Measurements from ENCODE around the gene DRD3.

Gene DRD3

GRCh38 chr3:114080201-114080600 lies 98.7 kb downstream of the DRD3 start:
- TF ChIP-seq CTCF (IDR thresholded peaks at IDR 0.05; ENCODE audit: low read depth, low read length): no peak
- Histone ChIP-seq H3K27me3 (ENCODE audit: insufficient read depth, low read depth, severe bottlenecking) (no peaks in the 10 kb centered on the region), H3K36me3 (peaks cover 88% of the 10 kb centered on the region), H3K27ac (no peak overlapping the region), H3K9me3 (ENCODE audit: severe bottlenecking) (no peaks in the 10 kb centered on the region), H3K4me3 (ENCODE audit: low read depth, low read length) (no peak overlapping the region)
- DNase-seq: no peak

GRCh38 chr3:114079761-114080160 lies 99.1 kb downstream of the DRD3 start:
- H3K27me3 ChIP-seq (ENCODE audit: insufficient read depth, low read depth, severe bottlenecking): no peaks in the 10 kb centered on the region
- H3K36me3 ChIP-seq: peaks cover 88% of the 10 kb centered on the region
- H3K27ac ChIP-seq: no peak overlapping the region

GRCh38 chr3:114078126-114078525 lies 100.7 kb downstream of the DRD3 start:
- TF ChIP-seq CTCF (IDR thresholded peaks at IDR 0.05; ENCODE audit: low read depth, low read length): no peak
- H3K27ac ChIP-seq: no peak overlapping the region
- H3K27me3 ChIP-seq (ENCODE audit: insufficient read depth, low read depth, severe bottlenecking): no peaks in the 10 kb centered on the region
- H3K36me3 ChIP-seq: peaks cover 91% of the 10 kb centered on the region
- no peaks in the 10 kb centered on the region for H3K9me3 ChIP-seq (ENCODE audit: severe bottlenecking)
- DNase-seq: no peak
- no peak overlapping the region for H3K4me3 ChIP-seq (ENCODE audit: low read depth, low read length)

More at GRCh38 chr3:114079761-114080160, 99.1 kb downstream of the DRD3 start:
- H3K9me3 ChIP-seq (ENCODE audit: severe bottlenecking): no peaks in the 10 kb centered on the region
- no peak for TF ChIP-seq CTCF (IDR thresholded peaks at IDR 0.05; ENCODE audit: low read depth, low read length)
- no peak overlapping the region for H3K4me3 ChIP-seq (ENCODE audit: low read depth, low read length)
- no peak for DNase-seq
